Panc1 (cell line): ENCODE measurements around the gene IQCN. TPM values are rescaled to one million over a fixed set of nuclear protein-coding genes. Genes with fewer than 3 reads are reported as not detected.

Source experiments
- ATAC-seq: fragments of 200-7000 bp; cut with Tn5 transposase; 2 replicates; pipeline ENCODE4 v1.9.1; 2020; ENCODE audit warnings: mild to moderate bottlenecking, moderate library complexity
- BruUV-seq: library from RNA; stranded (reverse); fragments of 400-500 nt; replicated peaks from 2 replicates; lab custom pipeline; 2021; lab: Mats Ljungman, UMichigan
- CTCF ChIA-PET: fragments of 300-600 bp; sonication (Branson Sonifier 250); formaldehyde crosslinking; loops from one replicate; lab custom pipeline; 2022; ENCODE audit warnings: antibody characterized with exemption; lab: Charles Lee
- POLR2A ChIA-PET: fragments of 300-600 bp; sonication (Branson Sonifier 250); formaldehyde crosslinking; loops from one replicate; lab custom pipeline; 2022; ENCODE audit warnings: antibody characterized with exemption; lab: Charles Lee
- DNase-seq: peaks from one replicate; pipeline ENCODE4 v3.0.0-alpha.2; 2010; ENCODE audit warnings: low read depth, low spot score
- H3K27ac ChIP-seq: 2 replicates; pipeline ENCODE4 v1.5.1; 2011; ENCODE audit warnings: mild to moderate bottlenecking, low read length, inconsistent platforms
- H3K27me3 ChIP-seq: fragments of 200-500 bp; sonication (Bioruptor generic); 2 replicates; pipeline ENCODE4 v1.6.0; 2014; ENCODE audit warnings: low read length, inconsistent platforms; ENCODE audit not compliant: control insufficient read depth, insufficient read depth
- H3K36me3 ChIP-seq: fragments of 200-500 bp; sonication (Bioruptor generic); 2 replicates; pipeline ENCODE4 v1.5.1; 2014; ENCODE audit warnings: inconsistent platforms, mild to moderate bottlenecking, low read length, moderate library complexity; ENCODE audit not compliant: control insufficient read depth, insufficient read depth
- H3K4me1 ChIP-seq: 2 replicates; pipeline ENCODE4 v1.5.1; 2011; ENCODE audit warnings: inconsistent platforms, mild to moderate bottlenecking, low read length, moderate library complexity; ENCODE audit not compliant: control insufficient read depth, insufficient read depth
- H3K4me3 ChIP-seq, 2 experiments: 2 replicates each; pipeline ENCODE4 v1.5.1; 2011 to 2012; ENCODE audit warnings: low read depth in 2 of 2, low read length in 2 of 2, mild to moderate bottlenecking in 2 of 2, inconsistent platforms in 1 of 2, moderate library complexity in 1 of 2
- H3K9me3 ChIP-seq: fragments of 200-500 bp; sonication (Bioruptor generic); 2 replicates; pipeline ENCODE4 v1.5.1; 2014; ENCODE audit warnings: low read depth, mild to moderate bottlenecking, inconsistent platforms, low read length, moderate library complexity; ENCODE audit not compliant: control insufficient read depth, insufficient read depth
- CTCF ChIP-seq: fragments of 450-650 bp; IDR thresholded peaks from 2 replicates; pipeline ENCODE4 v1.5.1; 2017; ENCODE audit warnings: mild to moderate bottlenecking
- POLR2AphosphoS5 ChIP-seq: IDR thresholded peaks from 2 replicates; pipeline ENCODE4 v1.6.1; 2012; ENCODE audit warnings: mild to moderate bottlenecking, low read depth, low read length, moderate library complexity
- REST ChIP-seq, 2 experiments: IDR thresholded peaks; 2 replicates each; pipeline ENCODE4 v1.6.1; 2011 to 2012; ENCODE audit warnings: low read depth in 2 of 2, control low read depth in 1 of 2, low read length in 1 of 2, mild to moderate bottlenecking in 1 of 2, moderate library complexity in 1 of 2; ENCODE audit not compliant: insufficient read depth in 1 of 2
- SIN3A ChIP-seq: IDR thresholded peaks from 2 replicates; pipeline ENCODE4 v1.6.1; 2012; ENCODE audit warnings: low read depth, mild to moderate bottlenecking, low read length, moderate library complexity, borderline replicate concordance; ENCODE audit not compliant: insufficient read depth
- TCF7L2 ChIP-seq: IDR thresholded peaks from 2 replicates; pipeline ENCODE4 v1.6.1; 2011; ENCODE audit warnings: mild to moderate bottlenecking, low read depth, low read length, inconsistent platforms
- in situ Hi-C: cut with HindIII; loops from 2 replicates; pipeline ENCODE4 v1.10.0; 2016; ENCODE audit warnings: low sequenced_read_pairs, low pct_unique_long_range_greater_than_20kb
- intact Hi-C: fragments of 100-400 bp; cut with micrococcal nuclease; formaldehyde crosslinking; loops from one replicate; pipeline ENCODE4 v1.10.0; 2022; ENCODE audit not compliant: unreplicated experiment
- total RNA-seq: library from RNA; stranded (reverse); gene quantifications from one replicate; pipeline ENCODE4 v1.2.1, GENCODE V29; 2021; ENCODE audit not compliant: unreplicated experiment

The IQCN gene
- total RNA-seq, 1 experiment from 2014 or later = 2.5 TPM

GRCh38 chr19:18307271-18307681 lies 33.0 kb upstream of the IQCN start:
- Histone ChIP-seq H3K4me1 (peaks cover 52% of the 10 kb centered on the region), H3K27me3 (no peaks in the 10 kb centered on the region), H3K9me3 (no peaks in the 10 kb centered on the region), H3K27ac (peak overlapping the region; percentile 75), H3K36me3 (no peaks in the 10 kb centered on the region), H3K4me3 (no peak overlapping the region)
- no peak; the same call in 1 of the 2 replicates for TF ChIP-seq CTCF
- no peak for TF ChIP-seq POLR2AphosphoS5
- no peak for TF ChIP-seq REST (IDR thresholded peaks at IDR 0.05; ENCODE audit: insufficient read depth in 1 of 2, low read depth in 2 of 2, low read length in 1 of 2)
- TF ChIP-seq SIN3A = no peak
- TF ChIP-seq TCF7L2 = no peak
- ChIA-PET POLR2A (no interaction called here), CTCF (interaction anchor here (0.6 to 1.1 kb wide), 2 partner anchors 28 to 460 kb away, joined by 3 to 5 read pairs; no protein-coding TSS in a partner anchor)
- BruUV-seq = no TSS peak
- ATAC-seq (no peak), DNase-seq (no peak)
- in situ Hi-C loops (no loop called here), intact Hi-C loops (no loop called here)

GRCh38 chr19:18306888-18307260 lies 32.6 kb upstream of the IQCN start:
- TF ChIP-seq CTCF = no peak
- no peak for TF ChIP-seq SIN3A
- no peak for TF ChIP-seq TCF7L2
- TF ChIP-seq REST (IDR thresholded peaks at IDR 0.05; ENCODE audit: insufficient read depth in 1 of 2, low read depth in 2 of 2, low read length in 1 of 2) = no peak
- TF ChIP-seq POLR2AphosphoS5 = no peak
- intact Hi-C loops = no loop called here
- in situ Hi-C loops = no loop called here
- no peaks in the 10 kb centered on the region for H3K9me3 ChIP-seq
- BruUV-seq = TSS peak; percentile 94
- no peaks in the 10 kb centered on the region for H3K36me3 ChIP-seq
- ChIA-PET CTCF (interaction anchor here (0.6 to 1.1 kb wide), 2 partner anchors 27 to 461 kb away, joined by 3 to 5 read pairs; no protein-coding TSS in a partner anchor), POLR2A (interaction anchor here (0.5 kb wide), 1 partner anchor 29 kb away, joined by 7 read pairs; no protein-coding TSS in a partner anchor)
- no peak overlapping the region for H3K4me3 ChIP-seq
- no peak for DNase-seq
- ATAC-seq = no peak
- H3K4me1 ChIP-seq = peaks cover 52% of the 10 kb centered on the region
- peak overlapping the region; percentile 75 for H3K27ac ChIP-seq
- no peaks in the 10 kb centered on the region for H3K27me3 ChIP-seq
